ENCODE data around the gene LRRC17.

- TF ChIP-seq CTCF (IDR thresholded peaks at IDR 0.05) (no peak), POLR2AphosphoS5 (IDR thresholded peaks at IDR 0.05) (no peak)
Measured at GRCh38 chr7:102925976-102926782, 13.4 kb downstream of the LRRC17 start.

All from prostate gland (tissue), 2 donors.